Measurements from ENCODE around the gene MAGI1.
"Not testable (repeated sequence)": the region's sequence is repeated elsewhere in the genome, so short reads cannot be mapped to it uniquely, and the experiment has no call there.

- TF ChIP-seq POLR2A, POLR2AphosphoS5 (IDR thresholded peaks at IDR 0.05; ENCODE audit: low read depth, low read length): not testable (repeated sequence)
Observed at GRCh38 chr3:65859612-65860011, 179.1 kb downstream of the MAGI1 start.

Data from GM12892 (cell line).